Measurements from ENCODE around the gene ITIH4.

ITIH4 gene

GRCh38 chr3:52831500-52832301, 1.2 kb upstream of the ITIH4 start:
- no peak for DNase-seq (ENCODE audit: low read depth in 2 of 2)

DNA sequence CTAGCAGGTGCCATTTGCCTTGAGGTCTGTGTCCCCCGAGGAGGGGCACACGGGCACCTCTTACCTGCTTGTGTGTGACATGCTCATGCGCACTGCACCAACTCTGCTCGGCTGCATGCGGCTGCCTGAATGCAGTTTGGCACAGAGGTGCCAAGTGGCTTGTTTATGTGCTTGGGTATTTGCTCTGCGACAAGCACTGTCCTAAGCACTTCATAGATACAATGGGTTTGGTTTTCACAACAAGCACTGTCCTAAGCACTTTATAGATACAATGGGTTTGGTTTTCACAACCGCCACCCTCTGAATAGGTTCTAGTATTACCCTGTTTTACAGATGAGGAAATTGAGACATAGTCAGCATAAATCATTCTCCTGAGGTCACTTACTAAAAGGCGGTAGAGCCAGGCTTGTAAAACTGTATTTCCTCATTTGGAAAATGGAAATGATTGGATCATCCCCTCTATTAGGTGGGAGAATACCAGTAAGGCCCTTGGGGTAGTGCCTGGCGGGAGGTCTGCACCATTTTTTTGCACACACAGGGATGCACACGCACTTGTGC, 487 bp downstream of the ITIH4 start:
- DNase-seq (ENCODE audit: low read depth in 2 of 2), result no peak

- DNase-seq (ENCODE audit: low read depth in 2 of 2), result no peak
These were observed 990 bp downstream of the ITIH4 start for GRCh38 chr3:52829482-52829881.

- DNase-seq (ENCODE audit: low read depth in 2 of 2), result no peak
These were observed 2.6 kb downstream of the ITIH4 start for GRCh38 chr3:52827866-52828376.

DNA sequence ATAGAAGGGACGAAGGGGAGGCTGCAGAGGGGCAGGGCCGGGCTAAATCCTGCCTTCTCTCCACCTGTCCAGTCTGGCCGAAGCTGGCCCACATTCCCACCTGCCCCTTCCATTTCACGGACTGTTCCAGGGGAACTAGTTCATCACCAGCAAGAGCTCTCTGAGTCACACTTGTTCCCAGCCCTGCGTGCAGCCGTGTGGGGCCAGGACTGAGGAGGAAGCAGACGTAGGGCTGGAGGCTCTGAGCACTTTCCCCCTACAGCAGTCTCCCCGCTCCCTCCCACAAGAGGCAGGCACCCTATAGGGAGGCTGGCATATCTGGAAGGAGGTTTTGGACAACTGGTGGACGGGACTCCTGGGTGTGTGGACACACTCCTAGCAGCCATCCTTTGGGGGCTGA, 3.0 kb downstream of the ITIH4 start:
- DNase-seq (ENCODE audit: low read depth in 2 of 2), result no peak

- no peak for DNase-seq (ENCODE audit: low read depth in 2 of 2)
These were observed 6.4 kb downstream of the ITIH4 start for GRCh38 chr3:52824037-52824436.

DNA sequence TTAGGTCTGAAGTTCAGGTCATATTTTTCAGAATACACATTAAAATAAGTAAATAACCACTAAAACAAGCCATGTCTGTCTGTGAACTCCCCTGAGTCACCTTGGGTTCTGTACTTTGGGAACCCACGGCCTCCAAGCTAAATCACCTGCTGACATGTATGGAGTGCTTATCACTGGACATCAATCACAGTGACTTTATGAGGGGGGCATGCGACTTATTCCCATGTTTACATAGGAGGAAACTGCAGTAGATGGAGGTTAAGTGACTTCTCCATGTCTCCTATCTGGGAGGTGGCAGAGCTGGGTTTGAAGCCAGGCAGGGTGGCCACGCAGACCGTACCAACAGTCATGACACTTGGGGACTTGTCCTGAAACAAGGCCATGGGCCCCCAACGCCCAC, 8.1 kb downstream of the ITIH4 start:
- no peak for DNase-seq (ENCODE audit: low read depth in 2 of 2)

DNA sequence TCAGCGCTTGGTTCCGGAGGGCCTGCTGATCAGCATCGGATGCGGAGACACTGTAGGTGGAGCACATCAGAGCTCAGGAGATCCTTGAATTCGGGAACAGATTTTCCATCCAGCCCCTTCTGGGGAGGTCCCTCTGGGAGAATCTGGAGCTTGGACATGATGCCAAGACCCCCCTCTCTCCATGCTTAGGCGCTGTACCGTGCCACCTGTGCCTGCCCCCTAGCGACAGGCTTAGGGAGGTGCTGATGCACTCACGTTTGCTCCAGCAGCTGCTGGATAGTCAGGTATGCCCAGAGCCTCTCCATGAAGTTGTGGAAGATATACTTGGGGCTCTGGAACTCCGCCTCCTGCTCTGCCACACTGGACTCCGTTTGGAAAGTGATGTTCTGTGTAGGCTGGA, 9.7 kb downstream of the ITIH4 start:
- DNase-seq (ENCODE audit: low read depth in 2 of 2), result peak in 1 of 2 donors; percentile 11

- DNase-seq (ENCODE audit: low read depth in 2 of 2), result no peak
These were observed 10.5 kb downstream of the ITIH4 start for GRCh38 chr3:52819936-52820335.

DNA sequence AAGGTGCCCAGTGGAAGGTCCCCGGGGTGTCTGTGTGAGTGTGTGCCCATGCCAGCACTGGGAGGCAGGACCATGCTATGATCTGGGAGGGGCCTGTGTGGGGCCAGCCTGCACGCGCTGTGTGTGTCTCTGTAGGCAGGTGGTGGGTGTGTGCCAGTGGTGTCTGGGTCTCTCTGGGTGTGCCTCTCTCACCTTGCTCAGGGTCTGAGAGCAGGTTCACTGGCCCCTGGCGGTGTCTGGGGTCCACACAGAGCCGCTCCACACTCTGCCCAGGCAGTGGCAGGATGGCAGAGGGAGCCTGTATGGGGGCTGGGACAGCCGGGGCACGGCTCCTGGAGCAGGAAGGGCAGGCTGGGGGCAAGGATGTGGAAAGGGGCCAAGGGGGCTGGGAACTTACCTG, 12.6 kb downstream of the ITIH4 start:
- no peak for DNase-seq (ENCODE audit: low read depth in 2 of 2)

DNA sequence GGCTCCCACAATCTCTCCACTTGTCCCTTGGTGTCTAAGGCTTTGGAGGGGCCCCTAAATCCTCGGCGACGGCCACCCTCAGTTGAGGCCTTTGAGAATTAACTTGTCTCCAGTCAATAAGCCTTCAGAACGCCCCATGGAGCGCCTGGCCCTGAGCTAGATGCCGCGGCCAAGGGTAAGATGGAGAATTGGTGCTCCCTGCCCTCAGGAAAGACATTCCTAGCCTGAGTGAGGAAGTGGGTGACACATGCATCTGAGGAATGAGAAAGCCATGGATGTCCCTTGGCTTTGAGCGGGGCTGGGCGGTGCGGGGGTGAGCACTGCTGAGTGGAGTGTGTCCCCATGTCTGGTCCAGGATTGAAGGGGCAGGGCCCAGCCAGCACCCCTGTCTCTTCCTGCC, 13.3 kb downstream of the ITIH4 start:
- DNase-seq (ENCODE audit: low read depth in 2 of 2), result no peak

DNA sequence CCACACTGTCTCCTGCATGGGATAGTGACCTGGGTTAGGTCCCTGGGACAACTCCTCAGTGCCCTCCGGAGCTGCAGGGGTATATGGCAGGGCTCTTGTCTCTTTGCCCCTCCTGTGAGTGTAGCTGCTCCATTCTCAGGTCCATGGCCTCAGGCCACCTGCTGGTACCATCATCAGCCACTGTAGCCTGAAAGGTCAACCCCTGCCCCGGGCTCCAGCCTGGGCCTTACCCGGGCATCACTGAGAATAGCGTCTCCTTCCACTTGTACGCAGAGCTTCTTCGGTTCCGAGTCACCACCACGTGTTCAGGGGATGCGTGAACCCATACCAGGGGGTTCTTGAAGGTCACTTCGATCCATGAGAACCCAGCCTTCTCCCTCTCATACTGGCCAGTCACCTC, 13.8 kb downstream of the ITIH4 start:
- no peak for DNase-seq (ENCODE audit: low read depth in 2 of 2)

GRCh38 chr3:52816199-52816598, 14.3 kb downstream of the ITIH4 start:
- no peak for DNase-seq (ENCODE audit: low read depth in 2 of 2)

DNA sequence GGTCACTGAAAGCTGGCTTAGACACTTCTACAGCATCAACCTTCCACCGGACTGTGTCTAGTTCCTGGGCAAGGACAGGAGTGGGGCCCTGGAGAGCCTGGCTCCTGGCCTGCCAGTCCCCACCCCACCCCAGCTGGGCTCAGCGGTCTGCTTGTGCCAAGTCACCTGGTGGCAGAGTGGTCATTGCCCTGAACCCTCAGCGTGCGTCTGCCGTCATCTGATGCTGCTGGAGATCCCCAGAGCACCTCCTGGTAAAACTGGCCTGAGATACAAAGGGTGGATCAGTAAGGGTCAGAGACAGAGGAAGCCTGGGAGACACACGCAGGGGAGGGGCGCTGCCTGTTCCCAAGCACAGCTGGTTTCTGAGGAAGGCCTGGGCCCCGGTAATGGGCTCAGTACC, 16.7 kb downstream of the ITIH4 start:
- DNase-seq (ENCODE audit: low read depth in 2 of 2), result no peak

- no peak for DNase-seq (ENCODE audit: low read depth in 2 of 2)
These were observed 18.9 kb downstream of the ITIH4 start for GRCh38 chr3:52811452-52812011.

DNA sequence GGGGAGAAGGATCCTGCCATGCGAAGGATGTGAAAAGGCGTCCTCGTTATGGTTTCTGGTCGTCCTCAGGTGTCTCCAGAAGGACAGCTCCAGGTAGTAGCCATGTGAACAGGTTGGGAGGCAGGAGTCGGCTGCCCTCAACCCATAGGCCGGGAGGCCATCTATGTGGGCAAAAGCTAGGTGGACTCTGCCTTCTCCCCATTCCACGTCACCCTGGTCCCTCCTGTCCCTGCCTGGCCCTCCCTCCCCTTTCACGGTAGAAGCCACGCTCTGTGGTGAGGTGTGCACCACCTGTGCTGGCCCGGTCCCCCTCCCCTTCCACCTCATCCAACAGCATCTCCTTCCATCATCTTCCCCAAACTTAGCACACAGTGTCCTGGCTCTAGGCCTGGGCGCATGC, 19.5 kb downstream of the ITIH4 start:
- no peak for DNase-seq (ENCODE audit: low read depth in 2 of 2)

DNA sequence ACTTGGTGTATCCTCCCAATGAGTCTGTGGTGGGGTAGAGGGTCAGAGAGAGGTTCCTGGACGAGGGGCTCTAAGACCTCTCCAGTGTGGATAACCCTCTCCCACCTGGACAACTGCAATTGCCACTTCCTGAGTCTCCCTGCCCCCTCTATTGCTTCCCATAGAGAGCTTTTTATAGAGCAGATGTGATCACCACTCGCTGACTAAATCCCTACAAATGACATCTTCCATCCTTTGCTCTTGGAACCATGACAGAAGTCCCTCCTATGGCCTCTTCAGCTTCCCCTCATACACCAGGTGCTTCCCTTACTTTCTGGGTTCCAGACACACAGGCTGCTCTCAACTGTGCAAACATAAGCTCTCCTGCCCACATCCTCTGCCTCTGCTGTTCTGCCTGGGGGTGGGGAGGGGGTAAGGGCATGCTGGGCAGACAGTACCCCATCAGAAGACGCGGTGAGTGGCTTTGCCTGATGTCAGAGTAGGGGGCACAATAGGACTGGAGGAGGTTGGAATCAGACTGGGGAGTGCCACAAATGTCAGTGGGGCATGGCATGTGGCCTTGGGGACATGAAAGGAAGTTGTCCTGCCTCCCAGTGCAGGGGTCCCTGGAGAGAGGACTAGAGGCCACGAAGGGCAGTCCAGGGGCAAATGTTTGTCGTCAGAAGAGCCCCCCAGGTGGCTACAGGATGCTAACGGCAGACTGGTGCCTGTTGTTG, 20.7 kb downstream of the ITIH4 start:
- no peak for DNase-seq (ENCODE audit: low read depth in 2 of 2)

DNA sequence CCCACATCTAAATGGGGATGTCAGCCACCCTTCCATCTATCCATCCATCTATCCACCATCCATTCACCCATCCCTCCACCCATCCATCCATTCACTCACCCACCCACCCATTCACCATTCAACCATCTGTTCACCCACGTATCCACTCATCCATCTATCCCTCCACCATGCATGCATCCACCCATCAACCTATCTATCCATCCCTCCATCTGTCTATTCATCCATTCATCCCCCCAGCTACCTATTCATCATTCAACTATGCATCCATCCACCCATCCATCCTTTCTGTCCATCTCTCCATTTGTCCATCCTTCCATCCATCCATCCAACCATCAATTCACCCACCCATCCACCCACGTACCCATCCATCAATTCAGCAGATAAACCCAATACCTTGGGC, 21.3 kb downstream of the ITIH4 start:
- DNase-seq (ENCODE audit: low read depth in 2 of 2), result no peak

DNA sequence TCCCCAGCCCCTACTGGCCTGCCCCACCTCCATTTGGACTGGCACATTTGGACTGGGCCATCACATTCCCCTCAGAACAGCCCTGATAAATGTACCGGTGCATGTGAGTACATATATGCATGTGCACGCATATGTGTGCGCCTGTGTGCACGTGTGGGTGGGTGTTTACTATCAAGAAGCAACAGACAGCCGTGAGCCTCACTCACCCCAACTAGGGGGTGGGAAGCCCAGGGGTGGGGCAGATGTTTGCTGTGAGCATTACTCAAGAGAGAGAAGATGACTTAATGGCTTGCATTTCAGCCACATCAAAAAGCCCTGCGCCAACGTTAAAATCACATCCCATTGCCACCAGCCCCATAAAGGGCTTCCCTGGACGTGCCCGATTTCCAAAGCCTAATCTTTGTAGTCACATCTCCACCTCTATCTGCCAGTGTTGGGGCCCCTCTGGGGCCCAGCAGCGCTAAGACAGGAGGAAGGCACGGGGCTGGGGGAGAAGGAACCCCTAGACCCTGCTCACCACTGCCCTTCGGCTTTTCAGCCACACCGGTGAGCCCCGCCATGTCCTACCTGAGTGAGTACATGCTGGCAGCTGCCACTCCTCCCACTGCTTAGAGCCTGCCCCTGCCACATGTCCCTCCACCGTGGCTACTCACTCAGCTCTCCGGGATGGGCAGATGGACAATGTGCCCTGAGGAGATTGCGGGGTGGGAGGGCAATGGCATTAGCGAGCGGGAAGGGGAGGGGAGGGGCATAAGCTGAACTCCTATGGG, 25.0 kb downstream of the ITIH4 start:
- DNase-seq (ENCODE audit: low read depth in 2 of 2), result no peak

GRCh38 chr3:52801839-52802238, 28.6 kb downstream of the ITIH4 start:
- no peak for DNase-seq (ENCODE audit: low read depth in 2 of 2)

GRCh38 chr3:52800079-52800478, 30.4 kb downstream of the ITIH4 start:
- no peak for DNase-seq (ENCODE audit: low read depth in 2 of 2)

GRCh38 chr3:52798978-52799476, 31.4 kb downstream of the ITIH4 start:
- no peak for DNase-seq (ENCODE audit: low read depth in 2 of 2)

Measured in stimulated activated CD4-positive, alpha-beta T cell treated with anti-CD3 and anti-CD28 coated beads, Interleukin-1b, Interleukin-23, amount 100 ng/mL, for 4 hours (primary cell).